ENCODE measurements around the gene YPEL5. TPM values are rescaled to one million over a fixed set of nuclear protein-coding genes. Genes with fewer than 3 reads are reported as not detected.

The YPEL5 gene
- total RNA-seq, 1 experiment from 2014 or later: 53.6 TPM

Small RNAs within 50 kb of the gene (small RNA-seq; reads per million reads assigned to genes)
- gene SNORA10B: 0 reads per million in 2 experiments

Other genes with a start within 250 kb of the YPEL5 start
- gene ALK, start 225.4 kb upstream of the YPEL5 start, total RNA-seq (2014; rRNA removed; shearing (Covaris generic)): 3.7 and 4.8 TPM in 2 replicates
- 14.4 and 20.1 TPM in 2 replicates for gene LBH, start 84.5 kb downstream of the YPEL5 start, total RNA-seq (2014; rRNA removed; shearing (Covaris generic))

Data from SK-MEL-5 (cell line).